Progenitor cell of endocrine pancreas (in vitro differentiated cells): ENCODE data around the gene RNF222. TPM values are rescaled to one million over a fixed set of nuclear protein-coding genes. Genes with fewer than 3 reads are reported as not detected.
A peak's percentile ranks its signal among the peaks of the same experiment; 100 is the strongest.

ENCODE experiments used
- DNase-seq: peaks from one replicate; pipeline ENCODE4 v3.0.0; 2021; ENCODE audit warnings: low spot score; ENCODE audit not compliant: unreplicated experiment
- H3K27ac Mint-ChIP-seq: 2 replicates; pipeline ENCODE4 v1.8.0; 2021; ENCODE audit warnings: mild to moderate bottlenecking, moderate library complexity, mixed read lengths
- H3K27me3 Mint-ChIP-seq: 2 replicates; pipeline ENCODE4 v1.8.0; 2021; ENCODE audit warnings: mixed read lengths
- H3K36me3 Mint-ChIP-seq: 2 replicates; pipeline ENCODE4 v1.8.0; 2022; ENCODE audit warnings: mixed read lengths; ENCODE audit not compliant: insufficient read depth
- H3K4me1 Mint-ChIP-seq: 2 replicates; pipeline ENCODE4 v1.8.0; 2021; ENCODE audit warnings: low read depth, mixed read lengths
- H3K4me3 Mint-ChIP-seq: 2 replicates; pipeline ENCODE4 v1.8.0; 2021; ENCODE audit warnings: low read depth, mild to moderate bottlenecking, moderate library complexity, mixed read lengths
- H3K9me3 Mint-ChIP-seq: 2 replicates; pipeline ENCODE4 v1.8.0; 2021; ENCODE audit warnings: low read depth, mixed read lengths
- CTCF ChIP-seq: fragments of 200-600 bp; sonication (generic); IDR thresholded peaks from one replicate; pipeline ENCODE4 v1.5.0; 2021; ENCODE audit warnings: antibody characterized with exemption, mild to moderate bottlenecking; ENCODE audit not compliant: unreplicated experiment
- total RNA-seq: library from RNA; stranded (reverse); gene quantifications from 2 replicates; pipeline ENCODE4 v1.2.1, GENCODE V29; 2021

Gene RNF222
- total RNA-seq, 1 donor from 2014 or later = not detected

- Mint-ChIP-seq H3K4me1 (peaks cover 15% of the 10 kb centered on the region), H3K9me3 (no peaks in the 10 kb centered on the region), H3K36me3 (peaks cover 8% of the 10 kb centered on the region), H3K27me3 (no peaks in the 10 kb centered on the region), H3K27ac (peak overlapping the region; percentile 14), H3K4me3 (no peak overlapping the region)
- TF ChIP-seq CTCF = no peak
- DNase-seq = no peak
Observed at GRCh38 chr17:8386841-8387240, 10.8 kb downstream of the RNF222 start.

- no peak for DNase-seq
- H3K9me3 Mint-ChIP-seq = no peaks in the 10 kb centered on the region
- peaks cover 16% of the 10 kb centered on the region for H3K36me3 Mint-ChIP-seq
- no peak for TF ChIP-seq CTCF
- H3K4me3 Mint-ChIP-seq = peak overlapping the region; percentile 100
- peak overlapping the region; percentile 92 for H3K27ac Mint-ChIP-seq
- peaks cover 20% of the 10 kb centered on the region for H3K4me1 Mint-ChIP-seq
- H3K27me3 Mint-ChIP-seq = no peaks in the 10 kb centered on the region
Observed at GRCh38 chr17:8384801-8385378, 12.7 kb downstream of the RNF222 start.

- DNase-seq = peak; percentile 91
- Mint-ChIP-seq H3K36me3 (peaks cover 24% of the 10 kb centered on the region), H3K4me3 (peak within 1 kb of the TSS; percentile 100), H3K4me1 (peaks cover 22% of the 10 kb centered on the region), H3K9me3 (no peaks in the 10 kb centered on the region), H3K27me3 (no peaks in the 10 kb centered on the region), H3K27ac (peak within 1 kb of the TSS; percentile 99)
- no peak for TF ChIP-seq CTCF
Observed at GRCh38 chr17:8383143-8383822, 14.3 kb downstream of the RNF222 start, which contains the start of gene RPL26. RPL26 (minus strand) TSS chr17:8383193; CDS start chr17:8382310, 883 bp downstream.

- Mint-ChIP-seq H3K9me3 (no peaks in the 10 kb centered on the region), H3K27me3 (no peaks in the 10 kb centered on the region), H3K27ac (peak overlapping the region; percentile 99), H3K36me3 (peaks cover 28% of the 10 kb centered on the region), H3K4me3 (peak overlapping the region; percentile 100), H3K4me1 (peaks cover 22% of the 10 kb centered on the region)
- no peak for TF ChIP-seq CTCF
- no peak for DNase-seq
Observed at GRCh38 chr17:8382880-8383142, 14.8 kb downstream of the RNF222 start.

- Mint-ChIP-seq H3K36me3 (peaks cover 32% of the 10 kb centered on the region), H3K4me1 (peaks cover 22% of the 10 kb centered on the region), H3K9me3 (no peaks in the 10 kb centered on the region), H3K27me3 (no peaks in the 10 kb centered on the region), H3K27ac (peak overlapping the region; percentile 99), H3K4me3 (peak overlapping the region; percentile 100)
- no peak for DNase-seq
- no peak for TF ChIP-seq CTCF
Observed at GRCh38 chr17:8382052-8382879, 15.4 kb downstream of the RNF222 start.
